WTC11 (cell line): ENCODE data around the gene ARID3B. TPM values are rescaled to one million over a fixed set of nuclear protein-coding genes. Genes with fewer than 3 reads are reported as not detected.

Experiments used
- ATAC-seq: fragments of 200-7000 bp; cut with Tn5 transposase; 2 replicates; pipeline ENCODE4 v1.10.0; 2021; ENCODE audit warnings: mild to moderate bottlenecking, moderate library complexity
- CTCF ChIA-PET: fragments of 300-600 bp; sonication (Branson Sonifier 250); formaldehyde crosslinking; loops from one replicate; lab custom pipeline; 2021; ENCODE audit warnings: antibody characterized with exemption; lab: Charles Lee
- POLR2A ChIA-PET: fragments of 350-600 bp; sonication (Branson Sonifier 250); formaldehyde crosslinking; loops from one replicate; lab custom pipeline; 2021; ENCODE audit warnings: antibody characterized with exemption; lab: Charles Lee
- DNase-seq: peaks from one replicate; pipeline ENCODE4 v3.0.0; 2021; ENCODE audit warnings: low spot score
- H3K27ac Mint-ChIP-seq: 2 replicates; pipeline ENCODE4 v1.8.0; 2021; ENCODE audit warnings: mixed read lengths
- H3K27me3 Mint-ChIP-seq: 2 replicates; pipeline ENCODE4 v1.8.0; 2021; ENCODE audit warnings: low read depth, mild to moderate bottlenecking, moderate library complexity, mixed read lengths
- H3K36me3 Mint-ChIP-seq: 2 replicates; pipeline ENCODE4 v1.8.0; 2021; ENCODE audit warnings: mixed read lengths
- H3K4me1 Mint-ChIP-seq: 2 replicates; pipeline ENCODE4 v1.8.0; 2022; ENCODE audit warnings: mixed read lengths
- H3K4me3 Mint-ChIP-seq: 2 replicates; pipeline ENCODE4 v1.8.0; 2021; ENCODE audit warnings: mild to moderate bottlenecking, moderate library complexity, mixed read lengths
- H3K9me3 Mint-ChIP-seq: 2 replicates; pipeline ENCODE4 v1.8.0; 2021; ENCODE audit warnings: mixed read lengths
- ATF3 ChIP-seq: sonication (generic); formaldehyde crosslinking; conservative IDR thresholded peaks from 2 replicates; pipeline ENCODE4 v1.8.1; 2022; ENCODE audit warnings: mild to moderate bottlenecking, missing genetic modification reagents
- CREB1 ChIP-seq: sonication (generic); formaldehyde crosslinking; IDR thresholded peaks from 2 replicates; pipeline ENCODE4 v1.8.0; 2023; ENCODE audit warnings: mild to moderate bottlenecking, missing genetic modification reagents
- CREM ChIP-seq: sonication (generic); formaldehyde crosslinking; IDR thresholded peaks from 2 replicates; pipeline ENCODE4 v1.8.1; 2022; ENCODE audit warnings: mild to moderate bottlenecking, missing genetic modification reagents, moderate library complexity
- CTCF ChIP-seq: fragments of 200-600 bp; IDR thresholded peaks from 2 replicates; pipeline ENCODE4 v1.8.0; 2022; ENCODE audit warnings: antibody characterized with exemption
- E2F5 ChIP-seq: sonication (generic); formaldehyde crosslinking; IDR thresholded peaks from 2 replicates; pipeline ENCODE4 v1.8.1; 2022; ENCODE audit warnings: mild to moderate bottlenecking, moderate library complexity, missing genetic modification reagents
- KAT7 ChIP-seq: sonication (generic); formaldehyde crosslinking; IDR thresholded peaks from 2 replicates; pipeline ENCODE4 v1.8.1; 2023; ENCODE audit warnings: missing genetic modification reagents, mild to moderate bottlenecking, borderline replicate concordance
- MXD4 ChIP-seq: fragments of 250-450 bp; sonication (Bioruptor Pico); IDR thresholded peaks from 2 replicates; pipeline ENCODE4 v1.8.0; 2021; ENCODE audit warnings: mild to moderate bottlenecking, moderate library complexity, borderline replicate concordance
- NFYB ChIP-seq: sonication (generic); formaldehyde crosslinking; conservative IDR thresholded peaks from 2 replicates; pipeline ENCODE4 v1.8.0; 2022; ENCODE audit warnings: low read depth, missing genetic modification reagents
- NR1H2 ChIP-seq: sonication (generic); formaldehyde crosslinking; IDR thresholded peaks from 2 replicates; pipeline ENCODE4 v1.9.0; 2021; ENCODE audit warnings: mild to moderate bottlenecking, moderate library complexity, missing genetic modification reagents
- SOX15 ChIP-seq: fragments of 250-450 bp; sonication (Bioruptor Pico); IDR thresholded peaks from 2 replicates; pipeline ENCODE4 v1.9.0; 2021; ENCODE audit warnings: mild to moderate bottlenecking
- TCF7 ChIP-seq: sonication (generic); formaldehyde crosslinking; IDR thresholded peaks from 2 replicates; pipeline ENCODE4 v1.8.0; 2022; ENCODE audit warnings: mild to moderate bottlenecking, low read depth, missing genetic modification reagents, moderate library complexity
- TEAD4 ChIP-seq: sonication (generic); formaldehyde crosslinking; IDR thresholded peaks from 2 replicates; pipeline ENCODE4 v1.8.0; 2022; ENCODE audit warnings: mild to moderate bottlenecking, missing genetic modification reagents
- TP53 ChIP-seq: sonication (generic); formaldehyde crosslinking; IDR thresholded peaks from 2 replicates; pipeline ENCODE4 v1.8.1; 2023; ENCODE audit warnings: mild to moderate bottlenecking, missing genetic modification reagents
- USF2 ChIP-seq: sonication (generic); formaldehyde crosslinking; IDR thresholded peaks from 2 replicates; pipeline ENCODE4 v1.8.1; 2023; ENCODE audit warnings: mild to moderate bottlenecking, missing genetic modification reagents, moderate library complexity
- ZNF219 ChIP-seq: sonication (generic); formaldehyde crosslinking; IDR thresholded peaks from 2 replicates; pipeline ENCODE4 v1.8.0; 2023; ENCODE audit warnings: missing genetic modification reagents, mild to moderate bottlenecking, borderline replicate concordance
- ZNF232 ChIP-seq: sonication (generic); formaldehyde crosslinking; IDR thresholded peaks from 2 replicates; pipeline ENCODE4 v1.8.0; 2022; ENCODE audit warnings: mild to moderate bottlenecking, missing genetic modification reagents
- ZNF281 ChIP-seq: sonication (generic); formaldehyde crosslinking; IDR thresholded peaks from 2 replicates; pipeline ENCODE4 v1.8.0; 2023; ENCODE audit warnings: mild to moderate bottlenecking, missing genetic modification reagents
- ZNF423 ChIP-seq: fragments of 250-450 bp; sonication (Bioruptor Pico); IDR thresholded peaks from 2 replicates; pipeline ENCODE4 v2.1.2; 2022; ENCODE audit warnings: mild to moderate bottlenecking, moderate library complexity
- ZSCAN18 ChIP-seq: fragments of 250-450 bp; sonication (Bioruptor Pico); IDR thresholded peaks from 2 replicates; pipeline ENCODE4 v2.1.2; 2022; ENCODE audit warnings: mild to moderate bottlenecking, moderate library complexity
- total RNA-seq: library from RNA; stranded (reverse); gene quantifications from 3 replicates; pipeline ENCODE4 v1.2.3, GENCODE V29; 2021

The ARID3B gene
- total RNA-seq, 1 experiment from 2014 or later: 133 TPM

- TF ChIP-seq NR1H2 (no peak), TCF7 (CRISPR knock-in tag) (no peak), CREB1 (CRISPR knock-in tag) (no peak), ATF3 (CRISPR knock-in tag) (no peak), ZNF281 (no peak), ZNF219 (CRISPR knock-in tag) (no peak), NFYB (CRISPR knock-in tag) (no peak), CTCF (no peak), TEAD4 (CRISPR knock-in tag) (no peak), ZNF423 (CRISPR knock-in tag) (no peak), TP53 (no peak), KAT7 (CRISPR knock-in tag) (no peak)
- TF ChIP-seq, all 79 proteins: peak for 0
These were observed 76.0 kb downstream of the ARID3B start (continued) for GRCh38 chr15:74616996-74617395.

GRCh38 chr15:74618841-74619596 lies 78.0 kb downstream of the ARID3B start:
- peaks cover 25% of the 10 kb centered on the region for H3K4me1 Mint-ChIP-seq
- no peak for DNase-seq
- H3K27ac Mint-ChIP-seq: no peak overlapping the region
- TF ChIP-seq NFYB (CRISPR knock-in tag) (no peak), ZNF219 (CRISPR knock-in tag) (no peak), ZSCAN18 (CRISPR knock-in tag) (no peak), CREM (no peak), TCF7 (CRISPR knock-in tag) (no peak), ZNF232 (CRISPR knock-in tag) (no peak), MXD4 (CRISPR knock-in tag) (no peak), USF2 (CRISPR knock-in tag) (no peak), E2F5 (no peak), SOX15 (no peak)
- ChIA-PET CTCF (interaction anchor here (0.9 to 6.5 kb wide), 3 partner anchors 14 to 237 kb away, joined by 4 to 87 read pairs (median 78); no protein-coding TSS in a partner anchor), POLR2A (no interaction called here)
- no peaks in the 10 kb centered on the region; the same call in 1 of the 2 replicates for H3K27me3 Mint-ChIP-seq
- no peak overlapping the region for H3K4me3 Mint-ChIP-seq
- no peaks in the 10 kb centered on the region for H3K9me3 Mint-ChIP-seq
- no peak for ATAC-seq
- peaks cover 41% of the 10 kb centered on the region for H3K36me3 Mint-ChIP-seq
